ENCODE data around the gene AIFM2.
"Not testable (repeated sequence)": the region's sequence is repeated elsewhere in the genome, so short reads cannot be mapped to it uniquely, and the experiment has no call there.

AIFM2 gene

GRCh38 chr10:70123166-70123565, 9.5 kb downstream of the AIFM2 start:
- peaks cover 33 to 69% of the 10 kb centered on the region in 2 experiments for H3K36me3 ChIP-seq (ENCODE audit: control insufficient read depth in 1 of 2, insufficient read depth in 2 of 2, low read depth in 1 of 2, low read length in 2 of 2)
- H3K4ac ChIP-seq (ENCODE audit: low read depth in 1 of 2, low read length in 2 of 2); H4K91ac ChIP-seq (ENCODE audit: low read length); H3K14ac ChIP-seq (ENCODE audit: low read length in 2 of 2); DNase-seq; H2AK5ac ChIP-seq (ENCODE audit: low read length, severe bottlenecking); H2BK5ac ChIP-seq (ENCODE audit: low read depth, low read length, poor library complexity, severe bottlenecking); H3K4me1 ChIP-seq (ENCODE audit: control insufficient read depth, insufficient read depth, low read depth, low read length); H3K27ac ChIP-seq (ENCODE audit: low read length, poor library complexity, severe bottlenecking); H2BK120ac ChIP-seq (ENCODE audit: low read depth, low read length); H4K8ac ChIP-seq (ENCODE audit: low read length); H3K9ac ChIP-seq (ENCODE audit: low read length); H2BK15ac ChIP-seq (ENCODE audit: low read depth, poor library complexity, severe bottlenecking); H3K18ac ChIP-seq (ENCODE audit: low read depth in 1 of 2, low read length in 2 of 2); H3K4me3 ChIP-seq (ENCODE audit: insufficient read depth in 1 of 2, low read depth in 1 of 2, low read length in 2 of 2); H3K9me3 ChIP-seq (ENCODE audit: control insufficient read depth, low read length); H3K4me2 ChIP-seq (ENCODE audit: low read length, poor library complexity, severe bottlenecking); H3K27me3 ChIP-seq (ENCODE audit: control insufficient read depth in 1 of 2, insufficient read depth in 1 of 2, low read length in 2 of 2); H2BK12ac ChIP-seq (ENCODE audit: low read length in 2 of 2); H2AFZ ChIP-seq (ENCODE audit: low read depth, low read length); H3K23ac ChIP-seq (ENCODE audit: low read length in 2 of 2); H3K79me1 ChIP-seq (replicated peaks; ENCODE audit: low read length, poor library complexity, severe bottlenecking): not testable (repeated sequence)
- WGBS, result 96% methylated on average over 9 of the region's 9 CpGs

- Histone ChIP-seq H2BK5ac (ENCODE audit: low read depth, low read length, poor library complexity, severe bottlenecking) (no peak overlapping the region), H2BK15ac (ENCODE audit: low read depth, poor library complexity, severe bottlenecking) (no peak overlapping the region), H3K23ac (ENCODE audit: low read length in 2 of 2) (no peak overlapping the region), H4K91ac (ENCODE audit: low read length) (no peak overlapping the region), H3K14ac (ENCODE audit: low read length in 2 of 2) (no peak overlapping the region), H3K27me3 (ENCODE audit: control insufficient read depth in 1 of 2, insufficient read depth in 1 of 2, low read length in 2 of 2) (no peaks in the 10 kb centered on the region), H3K9ac (ENCODE audit: low read length) (no peak overlapping the region), H3K18ac (ENCODE audit: low read depth in 1 of 2, low read length in 2 of 2) (no peak overlapping the region), H2BK120ac (ENCODE audit: low read depth, low read length) (no peak overlapping the region), H3K79me1 (replicated peaks; ENCODE audit: low read length, poor library complexity, severe bottlenecking) (peaks cover 3% of the 10 kb centered on the region), H3K36me3 (ENCODE audit: control insufficient read depth in 1 of 2, insufficient read depth in 2 of 2, low read depth in 1 of 2, low read length in 2 of 2) (peaks cover 35 to 69% of the 10 kb centered on the region in 2 experiments), H3K4me2 (ENCODE audit: low read length, poor library complexity, severe bottlenecking) (no peak overlapping the region), H3K4me1 (ENCODE audit: control insufficient read depth, insufficient read depth, low read depth, low read length) (peaks cover 7% of the 10 kb centered on the region), H2AFZ (ENCODE audit: low read depth, low read length) (no peak overlapping the region), H3K4me3 (ENCODE audit: insufficient read depth in 1 of 2, low read depth in 1 of 2, low read length in 2 of 2) (no peak overlapping the region), H4K8ac (ENCODE audit: low read length) (no peak overlapping the region), H3K4ac (ENCODE audit: low read depth in 1 of 2, low read length in 2 of 2) (no peak overlapping the region), H3K27ac (ENCODE audit: low read length, poor library complexity, severe bottlenecking) (no peak overlapping the region), H2AK5ac (ENCODE audit: low read length, severe bottlenecking) (no peak overlapping the region), H2BK12ac (ENCODE audit: low read length in 2 of 2) (no peak overlapping the region), H3K9me3 (ENCODE audit: control insufficient read depth, low read length) (no peaks in the 10 kb centered on the region)
- peak; percentile 32 for DNase-seq
- 83% methylated on average over 5 of the region's 5 CpGs for WGBS
Observed at GRCh38 chr10:70122742-70123141, 9.9 kb downstream of the AIFM2 start.

GRCh38 chr10:70121281-70121949, 11.2 kb downstream of the AIFM2 start:
- Histone ChIP-seq H3K4ac (ENCODE audit: low read depth in 1 of 2, low read length in 2 of 2) (no peak overlapping the region), H2AFZ (ENCODE audit: low read depth, low read length) (no peak overlapping the region), H2BK12ac (ENCODE audit: low read length in 2 of 2) (no peak overlapping the region), H3K18ac (ENCODE audit: low read depth in 1 of 2, low read length in 2 of 2) (no peak overlapping the region), H3K79me1 (replicated peaks; ENCODE audit: low read length, poor library complexity, severe bottlenecking) (peaks cover 3% of the 10 kb centered on the region), H3K27ac (ENCODE audit: low read length, poor library complexity, severe bottlenecking) (no peak overlapping the region), H4K91ac (ENCODE audit: low read length) (no peak overlapping the region), H3K23ac (ENCODE audit: low read length in 2 of 2) (no peak overlapping the region), H3K4me1 (ENCODE audit: control insufficient read depth, insufficient read depth, low read depth, low read length) (peaks cover 9% of the 10 kb centered on the region), H2BK15ac (ENCODE audit: low read depth, poor library complexity, severe bottlenecking) (no peak overlapping the region), H2BK120ac (ENCODE audit: low read depth, low read length) (no peak overlapping the region), H4K8ac (ENCODE audit: low read length) (no peak overlapping the region), H2AK5ac (ENCODE audit: low read length, severe bottlenecking) (no peak overlapping the region), H2BK5ac (ENCODE audit: low read depth, low read length, poor library complexity, severe bottlenecking) (no peak overlapping the region), H3K36me3 (ENCODE audit: control insufficient read depth in 1 of 2, insufficient read depth in 2 of 2, low read depth in 1 of 2, low read length in 2 of 2) (peaks cover 41 to 76% of the 10 kb centered on the region in 2 experiments), H3K14ac (ENCODE audit: low read length in 2 of 2) (no peak overlapping the region), H3K9ac (ENCODE audit: low read length) (no peak overlapping the region), H3K9me3 (ENCODE audit: control insufficient read depth, low read length) (no peaks in the 10 kb centered on the region), H3K4me2 (ENCODE audit: low read length, poor library complexity, severe bottlenecking) (no peak overlapping the region), H3K27me3 (ENCODE audit: control insufficient read depth in 1 of 2, insufficient read depth in 1 of 2, low read length in 2 of 2) (no peaks in the 10 kb centered on the region), H3K4me3 (ENCODE audit: insufficient read depth in 1 of 2, low read depth in 1 of 2, low read length in 2 of 2) (no peak overlapping the region)
- WGBS, result 94% methylated on average over 10 of the region's 11 CpGs
- DNase-seq, result no peak

- Histone ChIP-seq H3K27ac (ENCODE audit: low read length, poor library complexity, severe bottlenecking) (no peak overlapping the region), H2AFZ (ENCODE audit: low read depth, low read length) (no peak overlapping the region), H3K9me3 (ENCODE audit: control insufficient read depth, low read length) (no peaks in the 10 kb centered on the region), H2BK12ac (ENCODE audit: low read length in 2 of 2) (no peak overlapping the region), H3K9ac (ENCODE audit: low read length) (no peak overlapping the region), H3K4ac (ENCODE audit: low read depth in 1 of 2, low read length in 2 of 2) (no peak overlapping the region), H2BK5ac (ENCODE audit: low read depth, low read length, poor library complexity, severe bottlenecking) (no peak overlapping the region), H4K8ac (ENCODE audit: low read length) (no peak overlapping the region), H3K79me1 (replicated peaks; ENCODE audit: low read length, poor library complexity, severe bottlenecking) (peaks cover 2% of the 10 kb centered on the region), H2BK15ac (ENCODE audit: low read depth, poor library complexity, severe bottlenecking) (no peak overlapping the region), H3K4me1 (ENCODE audit: control insufficient read depth, insufficient read depth, low read depth, low read length) (peaks cover 11% of the 10 kb centered on the region), H3K14ac (ENCODE audit: low read length in 2 of 2) (no peak overlapping the region), H3K27me3 (ENCODE audit: control insufficient read depth in 1 of 2, insufficient read depth in 1 of 2, low read length in 2 of 2) (no peaks in the 10 kb centered on the region), H3K4me3 (ENCODE audit: insufficient read depth in 1 of 2, low read depth in 1 of 2, low read length in 2 of 2) (no peak overlapping the region), H3K4me2 (ENCODE audit: low read length, poor library complexity, severe bottlenecking) (no peak overlapping the region), H4K91ac (ENCODE audit: low read length) (no peak overlapping the region), H2AK5ac (ENCODE audit: low read length, severe bottlenecking) (no peak overlapping the region), H3K36me3 (ENCODE audit: control insufficient read depth in 1 of 2, insufficient read depth in 2 of 2, low read depth in 1 of 2, low read length in 2 of 2) (peaks cover 44 to 85% of the 10 kb centered on the region in 2 experiments), H3K23ac (ENCODE audit: low read length in 2 of 2) (no peak overlapping the region), H3K18ac (ENCODE audit: low read depth in 1 of 2, low read length in 2 of 2) (no peak overlapping the region), H2BK120ac (ENCODE audit: low read depth, low read length) (no peak overlapping the region)
- no peak for DNase-seq
- 93% methylated on average over 6 of the region's 6 CpGs for WGBS
Observed at GRCh38 chr10:70120417-70120816, 12.2 kb downstream of the AIFM2 start.

Data from mesenchymal stem cell (in vitro differentiated cells and primary cell).